ENCODE data around the gene GSTA4.

DNA sequence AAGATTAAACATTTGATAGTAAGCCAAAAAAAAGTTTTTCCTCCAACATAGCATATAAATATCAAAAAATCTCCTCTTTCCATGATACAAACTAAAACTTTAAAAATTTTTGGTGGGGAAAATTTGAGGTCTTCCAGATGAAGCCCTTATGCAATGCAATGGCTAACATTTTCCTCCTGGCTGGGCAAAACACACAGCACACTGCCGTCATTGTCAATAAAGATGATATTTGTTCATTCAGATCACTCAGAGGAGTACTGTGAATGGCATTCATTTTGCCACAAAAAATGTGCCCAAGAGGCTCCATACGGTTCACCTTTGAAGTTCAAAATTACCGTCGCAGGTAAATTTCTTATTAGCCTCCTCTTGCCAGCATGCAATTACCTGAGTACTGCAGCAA, 36.2 kb upstream of the GSTA4 start:
- TF ChIP-seq, protein P1, sequence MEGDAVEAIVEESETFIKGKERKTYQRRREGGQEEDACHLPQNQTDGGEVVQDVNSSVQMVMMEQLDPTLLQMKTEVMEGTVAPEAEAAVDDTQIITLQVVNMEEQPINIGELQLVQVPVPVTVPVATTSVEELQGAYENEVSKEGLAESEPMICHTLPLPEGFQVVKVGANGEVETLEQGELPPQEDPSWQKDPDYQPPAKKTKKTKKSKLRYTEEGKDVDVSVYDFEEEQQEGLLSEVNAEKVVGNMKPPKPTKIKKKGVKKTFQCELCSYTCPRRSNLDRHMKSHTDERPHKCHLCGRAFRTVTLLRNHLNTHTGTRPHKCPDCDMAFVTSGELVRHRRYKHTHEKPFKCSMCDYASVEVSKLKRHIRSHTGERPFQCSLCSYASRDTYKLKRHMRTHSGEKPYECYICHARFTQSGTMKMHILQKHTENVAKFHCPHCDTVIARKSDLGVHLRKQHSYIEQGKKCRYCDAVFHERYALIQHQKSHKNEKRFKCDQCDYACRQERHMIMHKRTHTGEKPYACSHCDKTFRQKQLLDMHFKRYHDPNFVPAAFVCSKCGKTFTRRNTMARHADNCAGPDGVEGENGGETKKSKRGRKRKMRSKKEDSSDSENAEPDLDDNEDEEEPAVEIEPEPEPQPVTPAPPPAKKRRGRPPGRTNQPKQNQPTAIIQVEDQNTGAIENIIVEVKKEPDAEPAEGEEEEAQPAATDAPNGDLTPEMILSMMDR (IDR thresholded peaks at IDR 0.05; ENCODE audit: low read depth, low read length) = no peak
- TF ChIP-seq POLR2A (IDR thresholded peaks at IDR 0.05; ENCODE audit: extremely low read depth, insufficient read length) (no peak), MYC (IDR thresholded peaks at IDR 0.05; ENCODE audit: low read depth, low read length) (no peak)
- TF ChIP-seq, protein P2, sequence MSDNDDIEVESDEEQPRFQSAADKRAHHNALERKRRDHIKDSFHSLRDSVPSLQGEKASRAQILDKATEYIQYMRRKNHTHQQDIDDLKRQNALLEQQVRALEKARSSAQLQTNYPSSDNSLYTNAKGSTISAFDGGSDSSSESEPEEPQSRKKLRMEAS (IDR thresholded peaks at IDR 0.05; ENCODE audit: low read depth, low read length) = no peak
